HG03565 (cell line): Measurements from ENCODE around the gene CHD9.
A peak's percentile ranks its signal among the peaks of the same experiment; 100 is the strongest.

Source experiments
- ATAC-seq: cut with Tn5 transposase; IDR thresholded peaks from one replicate; pipeline ENCODE4 v1.9.1; 2021; ENCODE audit warnings: mild to moderate bottlenecking, moderate library complexity; ENCODE audit not compliant: unreplicated experiment

CHD9 gene

DNA sequence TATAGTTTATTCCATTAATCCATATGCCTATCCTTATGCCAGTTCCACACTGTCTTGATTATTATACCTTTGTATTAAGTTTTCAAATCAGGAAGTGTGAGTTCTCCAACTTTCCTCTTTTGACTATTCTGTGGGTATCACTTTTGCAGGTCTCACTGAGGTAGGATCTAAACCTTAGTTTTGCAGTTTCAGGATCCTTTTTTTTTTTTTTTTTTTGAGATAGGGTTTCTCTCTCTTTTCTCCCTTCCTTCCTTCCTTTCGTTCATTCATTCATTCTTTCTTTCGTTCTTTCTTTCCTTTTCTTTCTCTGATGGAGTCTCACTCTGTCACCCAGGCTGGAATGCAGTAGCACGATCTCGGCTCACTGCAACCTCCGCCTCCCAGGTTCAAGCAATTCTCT, 71.6 kb downstream of the CHD9 start:
- no peak for ATAC-seq

DNA sequence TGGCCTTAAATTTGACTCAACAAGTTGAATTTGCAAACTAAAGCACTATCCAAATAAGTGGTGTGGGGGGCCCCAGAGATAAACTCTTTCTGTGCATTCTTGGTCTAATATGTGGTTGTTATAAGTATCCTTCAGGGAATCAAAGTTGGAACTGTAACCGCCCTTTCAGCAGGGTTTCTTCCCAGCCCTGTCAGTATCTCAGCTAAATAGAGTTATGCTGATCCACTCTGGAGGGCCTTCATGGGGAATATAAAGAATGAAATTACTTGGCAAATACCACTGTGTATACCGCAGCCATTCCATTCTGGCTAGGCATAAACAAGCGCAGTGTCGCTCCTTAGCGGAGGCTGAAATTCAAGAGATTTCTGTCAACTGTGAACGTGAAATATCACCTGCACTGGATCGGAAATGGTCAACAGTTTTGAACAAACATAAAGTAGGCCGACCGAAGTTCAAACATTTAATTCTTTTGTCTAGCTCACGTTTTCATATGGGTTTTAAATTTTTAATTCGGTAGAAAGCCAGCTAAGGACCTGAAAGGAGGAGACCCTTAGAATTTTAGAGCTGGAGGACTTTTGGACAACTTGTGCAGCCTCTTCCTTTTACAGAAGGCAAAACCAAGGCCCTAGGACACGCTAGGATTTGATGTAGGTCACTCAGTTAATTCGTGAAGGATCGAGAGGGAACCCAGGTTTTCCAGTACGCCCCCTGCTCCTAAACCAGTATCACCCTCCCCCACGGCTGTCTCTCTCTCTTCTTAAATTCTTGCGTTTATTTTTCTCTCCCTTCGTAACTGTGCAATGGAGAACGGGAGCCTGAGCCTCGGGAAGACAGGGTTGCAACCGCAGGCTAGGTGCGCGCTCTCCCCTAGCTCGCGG, 74.7 kb downstream of the CHD9 start:
- ATAC-seq = no peak

DNA sequence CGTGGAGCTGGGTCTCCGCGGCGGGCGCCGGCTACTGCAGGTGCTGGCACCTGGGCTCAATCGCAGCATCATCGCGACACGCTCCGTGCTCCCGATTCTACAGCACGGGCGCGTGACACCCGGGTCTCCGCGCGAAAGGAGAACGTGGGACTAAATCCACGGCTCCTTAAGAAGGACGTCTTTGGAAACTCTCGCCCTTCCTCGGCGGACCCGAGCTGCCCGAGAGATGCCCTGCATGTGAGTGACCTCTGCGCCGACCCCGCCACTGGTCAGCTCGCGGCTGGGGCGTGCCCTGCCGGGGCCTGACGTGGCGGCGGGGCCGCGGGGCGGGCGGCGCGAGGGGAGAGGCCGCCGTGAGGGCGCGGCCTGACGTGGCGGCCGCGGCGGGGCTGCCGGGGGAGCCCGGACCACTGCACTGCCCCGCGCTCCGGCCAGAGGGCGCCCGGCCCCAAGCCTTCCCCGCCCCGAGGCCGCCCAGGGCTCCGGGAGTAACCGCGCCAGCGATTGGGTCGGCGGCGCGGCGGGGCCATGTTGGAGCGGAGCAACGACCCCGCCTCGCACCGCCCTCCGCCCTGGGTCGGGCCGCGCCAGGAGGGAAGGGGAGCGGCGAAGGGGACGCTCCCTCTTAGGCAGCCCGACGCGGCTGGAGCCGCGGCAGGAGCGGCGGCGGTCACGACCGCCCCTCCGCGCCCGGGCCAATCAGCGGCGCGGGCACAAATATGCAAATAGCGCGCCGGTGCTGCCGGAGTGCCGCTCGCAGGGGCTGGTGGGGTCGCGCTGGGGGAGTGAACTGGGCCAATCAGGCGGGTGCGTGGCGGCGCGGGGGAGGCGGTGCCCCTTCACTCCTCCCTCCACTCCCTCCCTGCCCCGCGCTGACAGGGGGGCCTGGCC, 75.6 kb downstream of the CHD9 start:
- ATAC-seq = peak; percentile 73

- no peak for ATAC-seq
Observed at GRCh38 chr16:53131050-53131362, 76.2 kb downstream of the CHD9 start.

DNA sequence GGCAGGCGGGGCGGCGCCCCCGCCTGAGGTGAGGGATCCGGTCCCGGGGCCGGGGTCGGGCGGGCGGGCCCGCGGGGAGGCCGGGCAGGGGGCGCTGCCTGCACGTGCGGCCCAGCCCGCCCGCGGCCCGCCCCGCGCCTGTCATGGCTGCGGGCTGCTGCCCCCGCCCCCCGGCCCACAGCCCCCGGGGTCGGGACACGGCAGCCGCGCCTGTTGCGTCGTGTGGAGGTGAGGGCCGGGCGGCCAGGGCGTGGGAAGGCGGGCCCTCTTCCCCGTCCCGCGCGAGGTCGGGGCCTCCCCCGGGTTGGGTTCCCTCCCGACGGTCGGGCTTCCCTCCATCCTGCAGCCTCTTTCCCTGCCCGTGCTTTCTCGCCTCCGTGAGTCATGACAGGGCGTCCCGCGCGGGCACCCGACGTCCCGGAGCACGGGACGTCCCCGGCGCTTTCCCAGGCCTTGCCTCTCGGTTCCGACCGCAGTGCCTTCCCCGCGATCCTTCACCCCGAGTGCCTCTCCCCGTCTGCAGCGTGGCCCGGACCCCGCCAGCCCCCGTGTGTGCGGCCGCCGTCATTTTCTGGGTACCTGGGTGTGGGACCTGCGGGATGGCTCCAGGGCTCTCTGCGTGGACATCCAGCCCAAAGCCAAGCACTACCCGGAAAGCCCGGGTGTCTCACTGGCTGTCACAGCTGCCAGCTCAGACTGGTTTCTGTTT, 76.7 kb downstream of the CHD9 start:
- no peak for ATAC-seq

DNA sequence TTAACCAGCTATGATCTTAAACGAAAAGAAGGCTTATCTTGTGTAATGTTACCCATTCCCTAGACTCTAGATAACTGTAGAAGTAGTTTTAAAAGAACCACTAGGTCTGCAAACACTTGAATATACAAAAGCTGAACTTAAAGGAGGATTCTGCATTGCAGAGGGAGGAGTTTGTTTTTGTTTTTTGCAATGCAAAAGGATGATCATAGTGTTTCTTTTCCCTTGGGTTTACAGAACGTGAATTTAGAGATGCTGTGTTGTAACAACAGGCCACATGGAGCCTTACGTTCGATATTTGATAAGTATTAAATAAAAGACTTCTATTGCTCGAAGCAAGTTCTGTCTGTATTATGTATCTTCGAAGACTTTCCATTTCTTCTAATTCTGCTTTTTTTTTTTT, 77.6 kb downstream of the CHD9 start:
- ATAC-seq = no peak

GRCh38 chr16:53135329-53135728, 80.5 kb downstream of the CHD9 start:
- no peak for ATAC-seq

- ATAC-seq = no peak
Observed at GRCh38 chr16:53142823-53143568, 88.2 kb downstream of the CHD9 start.

DNA sequence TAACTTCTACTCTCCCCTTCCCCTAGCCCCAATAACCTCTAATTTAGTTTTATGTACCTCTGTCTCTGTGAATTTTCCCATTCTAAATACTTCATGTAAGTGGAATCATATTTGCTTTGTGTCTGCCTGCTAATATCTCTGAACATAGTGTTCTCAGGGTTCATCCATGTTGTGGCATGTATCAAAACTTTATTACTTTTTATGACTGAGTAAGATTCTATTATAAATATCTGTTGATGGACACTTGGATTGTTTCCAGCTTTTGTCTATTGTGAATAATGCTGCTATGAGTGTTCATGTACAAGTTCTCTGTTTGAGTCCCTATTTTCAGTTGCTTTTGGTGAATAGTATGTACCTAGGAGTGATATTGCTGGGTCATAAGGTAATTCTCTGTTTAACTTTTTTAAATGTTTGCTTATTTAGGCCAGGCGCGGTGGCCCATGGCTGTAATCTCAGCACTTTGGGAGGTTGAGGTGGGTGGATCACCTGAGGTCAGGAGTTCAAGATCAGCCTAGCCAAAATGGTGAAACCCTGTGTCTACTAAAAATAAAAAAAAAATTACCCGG, 92.8 kb downstream of the CHD9 start:
- ATAC-seq = no peak

DNA sequence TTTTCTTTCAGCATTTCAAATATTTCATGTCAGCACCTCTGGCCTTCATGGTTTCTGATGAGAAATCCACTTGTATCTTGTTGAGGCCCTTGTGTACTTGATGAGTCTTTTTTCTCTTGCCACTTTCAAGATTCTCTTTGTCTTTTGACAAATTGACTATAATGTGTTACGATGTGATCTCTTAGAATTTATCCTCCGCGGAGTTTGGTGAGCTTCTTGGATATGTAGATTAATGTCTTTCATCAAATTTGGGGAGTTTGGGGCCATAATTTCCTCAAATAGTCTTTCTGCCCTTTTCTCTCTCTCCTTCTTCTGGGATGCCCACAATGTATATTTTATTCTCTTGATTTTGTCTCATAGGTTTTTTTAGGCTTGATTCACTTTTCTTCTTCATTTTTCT, 96.0 kb downstream of the CHD9 start:
- no peak for ATAC-seq

GRCh38 chr16:53152329-53152728, 97.5 kb downstream of the CHD9 start:
- ATAC-seq = peak; percentile 62

GRCh38 chr16:53153130-53153529, 98.3 kb downstream of the CHD9 start:
- ATAC-seq = no peak

GRCh38 chr16:53154513-53154912, 99.7 kb downstream of the CHD9 start:
- no peak for ATAC-seq

DNA sequence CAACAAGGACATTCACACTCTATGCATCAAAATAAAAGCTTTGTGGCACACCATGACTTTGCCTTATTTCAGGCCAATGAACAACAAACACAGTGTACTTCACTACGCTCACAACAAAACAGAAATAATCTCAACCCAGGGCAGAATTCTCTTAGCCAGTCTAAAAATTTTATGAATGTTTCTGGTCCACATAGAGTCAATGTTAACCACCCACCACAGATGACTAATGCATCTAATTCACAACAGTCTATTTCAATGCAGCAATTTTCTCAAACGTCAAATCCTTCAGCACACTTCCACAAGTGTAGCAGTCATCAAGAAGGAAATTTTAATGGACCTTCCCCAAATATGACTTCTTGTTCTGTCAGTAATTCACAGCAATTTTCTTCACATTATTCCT, 101.7 kb downstream of the CHD9 start:
- ATAC-seq = no peak

GRCh38 chr16:53159781-53160436, 105.1 kb downstream of the CHD9 start:
- ATAC-seq = peak; percentile 80

- no peak for ATAC-seq
Observed at GRCh38 chr16:53166099-53166498, 111.3 kb downstream of the CHD9 start.

GRCh38 chr16:53168744-53169143, 114.0 kb downstream of the CHD9 start:
- ATAC-seq = no peak

DNA sequence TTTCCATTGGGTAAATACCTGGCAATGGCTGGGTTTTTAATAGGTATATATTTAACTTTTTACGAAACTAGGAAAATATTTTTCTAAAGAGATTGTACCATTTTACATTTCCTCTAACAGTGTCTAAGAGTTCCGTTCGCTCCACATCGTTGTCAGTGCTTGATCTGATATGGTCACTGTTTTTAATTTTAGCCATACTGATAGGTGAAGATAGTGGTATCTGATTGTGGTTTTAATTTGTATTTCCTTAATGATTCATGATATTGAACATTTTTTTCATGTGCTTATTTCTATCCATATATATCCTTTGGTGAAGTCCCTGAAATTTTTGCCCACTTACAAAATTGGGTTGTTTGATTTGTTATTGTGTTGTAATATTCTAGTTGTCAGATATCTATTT, 117.7 kb downstream of the CHD9 start:
- no peak for ATAC-seq

DNA sequence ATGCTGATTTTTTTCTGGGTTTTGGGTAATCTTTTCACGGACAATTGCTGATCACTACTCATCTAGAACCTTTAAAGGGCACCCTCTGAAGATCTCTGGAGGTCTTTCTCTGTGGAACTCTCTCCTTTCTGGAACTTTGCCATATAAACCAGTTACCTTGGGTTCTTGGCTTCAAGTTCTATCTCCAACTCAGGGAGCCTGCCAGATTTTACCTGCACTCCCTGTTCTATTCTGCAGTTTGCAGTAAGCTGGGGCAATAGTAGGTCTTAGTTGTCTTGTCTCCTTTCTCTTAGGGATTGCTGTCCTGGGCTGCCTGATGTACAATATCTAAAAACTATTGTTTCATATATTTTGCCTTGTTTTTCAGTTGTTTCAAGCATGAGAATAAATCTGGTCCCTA, 120.3 kb downstream of the CHD9 start:
- ATAC-seq = no peak

DNA sequence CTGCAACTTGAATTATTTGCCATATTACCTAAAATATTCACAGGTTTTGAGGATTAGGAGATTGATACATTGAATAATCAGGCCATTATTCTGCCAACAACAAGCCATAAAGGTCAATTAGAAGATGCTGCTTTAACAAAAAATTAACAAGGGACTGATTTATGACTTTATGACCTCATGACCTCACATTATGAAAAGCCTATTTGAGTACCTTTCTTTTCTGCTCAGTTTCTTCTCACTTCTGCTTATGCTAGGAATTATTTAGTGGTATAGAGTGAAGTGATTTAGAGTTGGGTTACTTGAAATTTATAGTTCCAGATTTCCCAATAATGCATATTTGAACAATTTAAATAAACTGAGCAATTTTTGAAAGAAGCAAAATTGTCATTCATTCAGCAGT, 121.6 kb downstream of the CHD9 start:
- ATAC-seq = no peak
